ENCODE results near the gene ONECUT1. TPM values are rescaled to one million over a fixed set of nuclear protein-coding genes. Genes with fewer than 3 reads are reported as not detected.

The ONECUT1 gene
- total RNA-seq, 1 donor from 2014 or later = 11.0 TPM

DNA sequence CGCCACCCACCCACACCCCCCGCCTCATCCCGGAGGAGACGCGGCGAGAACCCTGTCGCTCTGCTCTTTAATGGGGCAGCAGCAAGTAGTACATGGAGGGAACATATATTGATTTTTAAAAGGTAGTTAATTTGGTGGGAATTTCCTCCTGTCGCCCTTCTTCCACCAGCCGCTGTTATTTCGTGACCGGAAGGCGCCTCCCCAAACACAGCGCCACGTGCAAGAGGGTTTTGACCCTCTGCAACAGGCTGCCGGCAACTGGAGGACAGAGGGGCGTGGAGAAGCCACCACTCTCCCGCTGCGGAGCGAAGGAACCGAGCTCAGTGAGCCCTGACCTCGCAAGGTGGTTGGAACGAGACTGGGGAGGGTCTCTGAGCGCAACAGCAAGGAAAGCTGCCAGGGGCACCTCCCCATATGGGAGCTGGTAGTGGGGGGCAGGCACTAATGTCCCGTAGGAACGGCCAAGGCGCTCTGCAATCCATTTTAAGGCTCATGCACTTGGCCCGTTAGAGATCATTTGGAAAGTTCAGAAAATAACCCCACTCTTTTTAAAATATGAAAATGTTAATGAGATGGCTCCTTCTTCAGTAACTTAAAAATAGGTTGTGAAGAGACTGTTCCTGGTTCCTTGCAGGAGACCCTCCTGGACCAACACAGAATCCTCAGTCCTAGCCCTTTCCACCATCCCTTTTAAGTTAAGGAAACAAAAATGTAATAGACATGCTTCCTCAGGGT is 4.3 kb downstream of the ONECUT1 start:
- no peak for DNase-seq (ENCODE audit: extremely low spot score, unreplicated experiment)
- peak overlapping the region; percentile 61 for H3K27ac Mint-ChIP-seq
- H3K4me3 Mint-ChIP-seq = peak overlapping the region; percentile 82
- H3K4me1 Mint-ChIP-seq (ENCODE audit: unreplicated experiment) = peaks cover 7% of the 10 kb centered on the region
- H3K36me3 Mint-ChIP-seq = no peaks in the 10 kb centered on the region
- no peaks in the 10 kb centered on the region for H3K9me3 Mint-ChIP-seq
- TF ChIP-seq, protein P1, sequence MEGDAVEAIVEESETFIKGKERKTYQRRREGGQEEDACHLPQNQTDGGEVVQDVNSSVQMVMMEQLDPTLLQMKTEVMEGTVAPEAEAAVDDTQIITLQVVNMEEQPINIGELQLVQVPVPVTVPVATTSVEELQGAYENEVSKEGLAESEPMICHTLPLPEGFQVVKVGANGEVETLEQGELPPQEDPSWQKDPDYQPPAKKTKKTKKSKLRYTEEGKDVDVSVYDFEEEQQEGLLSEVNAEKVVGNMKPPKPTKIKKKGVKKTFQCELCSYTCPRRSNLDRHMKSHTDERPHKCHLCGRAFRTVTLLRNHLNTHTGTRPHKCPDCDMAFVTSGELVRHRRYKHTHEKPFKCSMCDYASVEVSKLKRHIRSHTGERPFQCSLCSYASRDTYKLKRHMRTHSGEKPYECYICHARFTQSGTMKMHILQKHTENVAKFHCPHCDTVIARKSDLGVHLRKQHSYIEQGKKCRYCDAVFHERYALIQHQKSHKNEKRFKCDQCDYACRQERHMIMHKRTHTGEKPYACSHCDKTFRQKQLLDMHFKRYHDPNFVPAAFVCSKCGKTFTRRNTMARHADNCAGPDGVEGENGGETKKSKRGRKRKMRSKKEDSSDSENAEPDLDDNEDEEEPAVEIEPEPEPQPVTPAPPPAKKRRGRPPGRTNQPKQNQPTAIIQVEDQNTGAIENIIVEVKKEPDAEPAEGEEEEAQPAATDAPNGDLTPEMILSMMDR (conservative IDR thresholded peaks at IDR 0.05) = no peak
- peaks cover 95% of the 10 kb centered on the region for H3K27me3 Mint-ChIP-seq

DNA sequence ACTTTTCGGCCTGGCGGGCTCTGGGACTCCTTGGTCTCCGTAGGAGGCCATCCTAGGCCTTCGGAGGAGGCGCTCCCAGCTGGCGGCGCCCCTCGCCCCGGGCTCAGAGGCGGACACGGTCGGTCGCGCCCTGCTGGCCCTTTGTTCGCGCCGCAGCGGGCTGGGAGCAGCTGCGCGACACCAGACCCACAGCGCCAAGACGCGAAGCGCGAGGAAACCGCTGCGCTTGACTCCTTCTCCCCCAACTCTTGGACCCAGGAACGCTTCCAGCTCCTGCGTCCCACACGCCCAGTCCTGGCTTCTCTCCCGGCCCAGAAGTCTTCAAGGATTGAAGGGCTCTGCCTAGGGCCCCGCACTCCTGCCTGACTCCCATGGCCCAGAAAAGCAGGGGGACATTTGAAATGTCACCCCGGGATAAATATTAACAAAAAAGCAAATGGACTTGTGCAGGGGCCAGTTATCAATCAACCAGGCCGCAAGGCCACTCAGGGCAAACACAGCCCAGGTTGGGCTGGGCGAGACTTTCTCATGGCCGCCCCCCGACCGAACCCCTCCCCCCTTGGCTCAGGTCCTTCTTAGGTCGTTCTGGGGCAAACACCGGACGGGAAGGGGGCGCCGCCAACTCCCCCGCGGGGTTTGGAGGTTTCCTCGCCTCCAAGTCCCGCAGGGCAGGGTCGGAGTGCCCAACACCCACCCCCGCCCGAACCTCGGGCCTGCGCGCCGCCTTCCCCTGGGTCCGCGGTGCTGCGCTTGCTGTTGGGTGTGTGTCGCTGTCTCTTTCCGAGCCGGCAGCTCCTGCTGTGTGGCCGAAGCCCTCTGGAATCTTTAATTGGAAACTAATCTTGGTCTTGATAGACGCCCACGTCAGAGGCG is 5.1 kb downstream of the ONECUT1 start:
- H3K36me3 Mint-ChIP-seq = no peaks in the 10 kb centered on the region
- peaks cover 98% of the 10 kb centered on the region for H3K27me3 Mint-ChIP-seq
- TF ChIP-seq, protein P1 (conservative IDR thresholded peaks at IDR 0.05) = no peak
- no peak for DNase-seq (ENCODE audit: extremely low spot score, unreplicated experiment)
- H3K27ac Mint-ChIP-seq = peak overlapping the region; percentile 61
- H3K4me1 Mint-ChIP-seq (ENCODE audit: unreplicated experiment) = peaks cover 12% of the 10 kb centered on the region
- no peaks in the 10 kb centered on the region for H3K9me3 Mint-ChIP-seq
- H3K4me3 Mint-ChIP-seq = peak overlapping the region; percentile 82

DNA sequence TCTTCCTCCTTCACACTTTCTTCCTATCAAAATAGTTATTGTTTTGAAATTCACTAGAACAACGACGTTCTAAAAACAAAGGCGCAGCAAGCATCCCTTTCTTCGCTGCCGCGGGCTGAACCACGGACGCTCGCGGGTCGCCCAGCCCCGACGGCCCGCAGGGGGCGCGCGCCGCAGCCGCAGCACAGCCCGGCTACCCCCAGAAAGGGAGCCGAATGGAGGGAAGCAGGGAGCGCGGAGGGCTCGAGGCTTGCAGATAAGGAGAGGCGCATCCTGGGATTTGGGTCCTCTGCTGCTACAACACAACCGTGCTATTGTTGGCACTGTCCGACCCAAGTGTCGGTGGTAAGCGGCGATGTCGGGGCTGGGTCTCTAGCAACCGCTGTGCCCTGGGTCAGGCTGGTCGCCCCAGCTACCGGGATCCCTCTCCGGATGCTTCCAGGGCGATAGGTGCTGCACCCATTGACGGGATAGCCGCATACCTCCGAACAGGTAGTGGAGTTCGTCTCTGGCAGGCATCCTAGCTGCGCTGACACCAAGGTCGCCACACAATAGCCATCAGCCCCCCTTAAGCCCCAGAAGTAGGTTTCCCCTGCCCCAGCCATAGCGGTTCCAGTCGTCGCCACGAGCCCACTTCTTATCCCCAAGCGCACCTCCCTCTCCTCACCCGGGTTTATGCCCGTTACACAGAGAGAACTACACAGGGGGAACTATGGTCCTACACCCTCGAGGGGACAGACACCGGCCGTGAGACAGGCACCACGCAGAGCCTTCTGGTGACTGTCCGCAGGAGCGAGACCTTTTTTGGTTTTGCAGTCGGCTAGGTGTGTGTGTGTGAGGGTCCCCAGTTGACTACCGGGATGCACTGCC is 6.0 kb downstream of the ONECUT1 start:
- Mint-ChIP-seq H3K4me1 (ENCODE audit: unreplicated experiment) (peaks cover 12% of the 10 kb centered on the region), H3K36me3 (no peaks in the 10 kb centered on the region), H3K27ac (no peak overlapping the region), H3K27me3 (peaks cover 95% of the 10 kb centered on the region), H3K9me3 (no peaks in the 10 kb centered on the region), H3K4me3 (peak overlapping the region; percentile 79)
- TF ChIP-seq, protein P1 (conservative IDR thresholded peaks at IDR 0.05) = peak; percentile 93
- no peak for DNase-seq (ENCODE audit: extremely low spot score, unreplicated experiment)

DNA sequence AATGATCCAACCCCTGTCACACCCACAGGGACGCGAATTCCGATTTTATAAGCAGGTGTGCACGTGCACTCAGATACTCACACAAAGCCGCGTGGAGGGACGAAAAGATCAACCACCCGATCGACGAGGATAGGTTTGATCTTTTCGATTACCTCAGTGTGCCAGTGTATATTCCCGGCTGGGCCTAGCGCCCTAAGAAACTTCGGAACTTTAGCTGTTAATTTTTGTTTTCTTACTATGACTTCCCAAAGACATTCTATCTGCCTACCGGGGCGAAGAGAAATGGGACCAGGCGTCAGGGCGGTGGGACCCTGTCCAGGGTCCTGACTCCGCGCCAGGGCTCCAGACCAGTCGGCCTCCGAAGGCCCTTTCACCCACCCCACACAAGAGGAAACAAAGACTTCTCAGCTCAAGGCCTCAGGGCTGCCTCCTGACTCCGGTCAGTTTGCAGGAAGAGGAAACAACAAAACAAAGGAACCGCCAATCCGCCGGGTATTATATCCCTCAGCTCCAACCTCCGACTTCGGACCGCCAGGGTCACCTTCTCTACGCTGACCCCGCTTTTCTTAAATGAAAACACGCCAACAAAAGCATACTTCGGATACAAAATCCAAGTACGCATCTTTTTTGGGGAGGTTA is 6.8 kb downstream of the ONECUT1 start:
- Mint-ChIP-seq H3K4me1 (ENCODE audit: unreplicated experiment) (peaks cover 12% of the 10 kb centered on the region), H3K36me3 (no peaks in the 10 kb centered on the region), H3K27ac (no peak overlapping the region), H3K9me3 (no peaks in the 10 kb centered on the region), H3K4me3 (peak overlapping the region; percentile 79), H3K27me3 (peaks cover 91% of the 10 kb centered on the region)
- DNase-seq (ENCODE audit: extremely low spot score, unreplicated experiment) = no peak
- TF ChIP-seq, protein P1 (conservative IDR thresholded peaks at IDR 0.05) = no peak

DNA sequence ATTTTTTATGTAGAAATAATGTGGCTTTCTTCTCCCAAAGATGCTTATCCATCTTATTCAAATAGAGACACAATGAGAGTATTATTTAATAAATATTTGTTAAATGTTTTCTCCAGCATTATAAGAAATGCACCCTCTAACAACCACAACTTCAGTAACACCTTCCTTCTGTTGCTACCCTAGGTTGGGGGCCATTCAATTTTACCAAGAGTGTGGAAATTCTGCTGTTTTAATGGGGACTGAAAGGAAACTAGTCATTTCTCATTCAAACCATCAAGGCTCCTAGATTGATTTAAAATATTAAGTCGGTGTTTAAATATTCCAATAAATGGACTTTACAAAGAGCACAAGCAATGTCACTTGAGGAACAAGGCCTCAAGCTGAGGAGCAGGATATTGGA is 7.6 kb downstream of the ONECUT1 start:
- no peaks in the 10 kb centered on the region for H3K36me3 Mint-ChIP-seq
- H3K4me3 Mint-ChIP-seq = no peak overlapping the region
- DNase-seq (ENCODE audit: extremely low spot score, unreplicated experiment) = no peak
- peaks cover 5% of the 10 kb centered on the region for H3K4me1 Mint-ChIP-seq (ENCODE audit: unreplicated experiment)
- peaks cover 91% of the 10 kb centered on the region for H3K27me3 Mint-ChIP-seq
- TF ChIP-seq, protein P1 (conservative IDR thresholded peaks at IDR 0.05) = no peak
- H3K27ac Mint-ChIP-seq = no peak overlapping the region
- no peaks in the 10 kb centered on the region for H3K9me3 Mint-ChIP-seq
